AG10803 (cell line): ENCODE measurements around the gene RTF1.

Experiments
- DNase-seq: peaks from one replicate; pipeline ENCODE4 v3.0.0; 2010; ENCODE audit warnings: low read depth
- H3K4me3 ChIP-seq: 2 replicates; pipeline ENCODE4 v1.5.1; 2011; ENCODE audit warnings: mild to moderate bottlenecking, low read length, control low read depth
- CTCF ChIP-seq: conservative IDR thresholded peaks from 2 replicates; pipeline ENCODE4 v1.5.1; 2011; ENCODE audit warnings: mild to moderate bottlenecking, low read length, control low read depth, inconsistent platforms

The RTF1 gene

GRCh38 chr15:41482110-41482877 is 65.4 kb downstream of the RTF1 start:
- no peak for TF ChIP-seq CTCF
- DNase-seq = no peak

GRCh38 chr15:41483115-41483514 is 66.2 kb downstream of the RTF1 start:
- no peak for DNase-seq
- no peak overlapping the region for H3K4me3 ChIP-seq
- no peak for TF ChIP-seq CTCF

More at GRCh38 chr15:41482110-41482877, 65.4 kb downstream of the RTF1 start:
- no peak overlapping the region for H3K4me3 ChIP-seq

- no peak for TF ChIP-seq CTCF
- DNase-seq = no peak
- H3K4me3 ChIP-seq = no peak overlapping the region
Measured at GRCh38 chr15:41483519-41483918, 66.6 kb downstream of the RTF1 start.

GRCh38 chr15:41484937-41485625 is 68.2 kb downstream of the RTF1 start:
- no peak for TF ChIP-seq CTCF
- DNase-seq = no peak
- no peak overlapping the region for H3K4me3 ChIP-seq

GRCh38 chr15:41486286-41486685 is 69.4 kb downstream of the RTF1 start:
- H3K4me3 ChIP-seq = no peak overlapping the region
- no peak for TF ChIP-seq CTCF
- no peak for DNase-seq

- no peak for TF ChIP-seq CTCF
- no peak overlapping the region for H3K4me3 ChIP-seq
- no peak for DNase-seq
Measured at GRCh38 chr15:41487381-41487780, 70.5 kb downstream of the RTF1 start.

GRCh38 chr15:41487802-41488201 is 70.9 kb downstream of the RTF1 start:
- no peak for TF ChIP-seq CTCF
- no peak overlapping the region for H3K4me3 ChIP-seq
- peak; percentile 21 for DNase-seq
